Neural progenitor cell (in vitro differentiated cells): Measurements from ENCODE around the gene REPS1. TPM values are rescaled to one million over a fixed set of nuclear protein-coding genes. Genes with fewer than 3 reads are reported as not detected.
A peak's percentile ranks its signal among the peaks of the same experiment; 100 is the strongest.

ENCODE experiments used
- DNase-seq: peaks from one replicate; pipeline ENCODE4 v3.0.0-alpha.2; 2016; ENCODE audit warnings: low spot score
- H2AFZ ChIP-seq: fragments of 200-600 bp; sonication (generic); replicated peaks from 2 replicates; pipeline ENCODE4 v1.6.1; 2016; ENCODE audit warnings: antibody characterized with exemption
- H3F3A ChIP-seq: fragments of 200-600 bp; sonication (generic); 2 replicates; pipeline ENCODE4 v1.6.1; 2016; ENCODE audit warnings: antibody characterized with exemption, low read depth
- H3K27ac ChIP-seq: fragments of 200-600 bp; sonication (generic); 2 replicates; pipeline ENCODE4 v1.5.1; 2016; ENCODE audit warnings: mild to moderate bottlenecking
- H3K27me3 ChIP-seq: fragments of 200-600 bp; sonication (generic); 2 replicates; pipeline ENCODE4 v1.6.1; 2016; ENCODE audit warnings: mild to moderate bottlenecking, moderate library complexity
- H3K36me3 ChIP-seq: fragments of 200-600 bp; sonication (generic); 2 replicates; pipeline ENCODE4 v1.5.1; 2016
- H3K4me1 ChIP-seq: fragments of 200-600 bp; sonication (generic); 2 replicates; pipeline ENCODE4 v1.6.1; 2016; ENCODE audit warnings: mixed run types
- H3K4me2 ChIP-seq: fragments of 200-600 bp; sonication (generic); 2 replicates; pipeline ENCODE4 v1.6.1; 2016
- H3K4me3 ChIP-seq: fragments of 200-600 bp; sonication (generic); 2 replicates; pipeline ENCODE4 v1.5.1; 2016
- H3K79me2 ChIP-seq: fragments of 200-600 bp; sonication (generic); 2 replicates; pipeline ENCODE4 v1.6.1; 2016; ENCODE audit warnings: low read depth
- H3K9ac ChIP-seq: fragments of 200-600 bp; sonication (generic); 2 replicates; pipeline ENCODE4 v1.6.1; 2016
- H3K9me3 ChIP-seq: fragments of 200-600 bp; sonication (generic); 2 replicates; pipeline ENCODE4 v1.5.1; 2016; ENCODE audit warnings: low read depth
- H4K20me1 ChIP-seq: fragments of 200-600 bp; sonication (generic); 2 replicates; pipeline ENCODE4 v1.6.1; 2016; ENCODE audit warnings: low read depth
- H3K27ac Mint-ChIP-seq: 3 replicates; pipeline ENCODE4 v1.8.0; 2021; ENCODE audit warnings: mixed read lengths
- H3K27me3 Mint-ChIP-seq: 2 replicates; pipeline ENCODE4 v1.8.0; 2022; ENCODE audit warnings: low read depth, mild to moderate bottlenecking, inconsistent platforms, moderate library complexity, mixed read lengths; ENCODE audit not compliant: insufficient read depth
- H3K36me3 Mint-ChIP-seq: 3 replicates; pipeline ENCODE4 v1.8.0; 2021; ENCODE audit warnings: mixed read lengths
- H3K4me1 Mint-ChIP-seq: 3 replicates; pipeline ENCODE4 v1.8.0; 2021; ENCODE audit warnings: mixed read lengths
- H3K4me3 Mint-ChIP-seq: 3 replicates; pipeline ENCODE4 v1.8.0; 2021; ENCODE audit warnings: mild to moderate bottlenecking, moderate library complexity, mixed read lengths
- H3K9me3 Mint-ChIP-seq: 3 replicates; pipeline ENCODE4 v1.8.0; 2020; ENCODE audit warnings: mixed read lengths
- EZH2 ChIP-seq: fragments of 200-600 bp; sonication (generic); IDR thresholded peaks from 2 replicates; pipeline ENCODE4 v1.6.1; 2017; ENCODE audit warnings: antibody characterized with exemption, mild to moderate bottlenecking, moderate library complexity
- EZH2phosphoT487 ChIP-seq: fragments of 200-600 bp; sonication (generic); IDR thresholded peaks from 2 replicates; pipeline ENCODE4 v1.6.1; 2017; ENCODE audit warnings: antibody characterized with exemption
- total RNA-seq: library from RNA; depleted of rRNA; stranded (reverse); fragments of >200 nt; gene quantifications from 2 replicates; pipeline ENCODE4 v1.2.3, GENCODE V29; 2015; ENCODE audit warnings: low replicate concordance
- TF ChIP-seq, protein P1 (sequence below): fragments of 200-600 bp; sonication (generic); IDR thresholded peaks from 2 replicates; pipeline ENCODE4 v1.5.1; 2017; ENCODE audit warnings: antibody characterized with exemption, mild to moderate bottlenecking

The REPS1 gene
- total RNA-seq, 1 donor from 2014 or later: 97.5 TPM

DNA sequence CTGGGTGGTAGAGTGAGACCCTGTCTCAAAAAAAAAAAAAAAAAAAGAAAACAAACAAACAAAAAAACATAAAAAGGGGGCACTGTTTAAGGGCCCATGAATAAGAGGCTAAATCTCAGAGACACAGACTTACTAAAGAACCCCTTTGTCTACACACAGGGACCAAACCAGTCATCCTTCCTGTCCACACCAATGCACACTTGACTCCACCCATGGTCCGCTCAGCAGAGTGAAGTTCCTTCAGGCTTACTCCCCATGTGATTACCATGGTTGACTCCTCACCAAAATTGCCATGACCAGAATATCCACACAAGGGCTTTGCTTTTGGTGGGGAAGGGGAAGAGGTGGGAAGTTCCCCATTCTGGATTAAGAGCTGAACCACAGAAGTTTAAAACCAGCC lies 19.4 kb upstream of the REPS1 start:
- TF ChIP-seq EZH2phosphoT487: no peak
- H2AFZ ChIP-seq: no peak overlapping the region
- no peaks in the 10 kb centered on the region for H3K36me3 ChIP-seq
- Mint-ChIP-seq H3K4me1 (peaks cover 2% of the 10 kb centered on the region), H3K4me3 (no peak overlapping the region), H3K36me3 (no peaks in the 10 kb centered on the region), H3K27me3 (peaks cover 8% of the 10 kb centered on the region), H3K27ac (no peak overlapping the region), H3K9me3 (no peaks in the 10 kb centered on the region)
- no peak for DNase-seq
- H3K4me1 ChIP-seq: peaks cover 8% of the 10 kb centered on the region
- H4K20me1 ChIP-seq: no peaks in the 10 kb centered on the region
- H3K4me2 ChIP-seq: no peak overlapping the region
- H3K79me2 ChIP-seq: no peaks in the 10 kb centered on the region
- no peaks in the 10 kb centered on the region for H3K9me3 ChIP-seq
- H3K27ac ChIP-seq: no peak overlapping the region
- H3F3A ChIP-seq: peaks cover 19% of the 10 kb centered on the region
- H3K4me3 ChIP-seq: no peak overlapping the region
- H3K27me3 ChIP-seq: no peaks in the 10 kb centered on the region
- no peak overlapping the region for H3K9ac ChIP-seq

DNA sequence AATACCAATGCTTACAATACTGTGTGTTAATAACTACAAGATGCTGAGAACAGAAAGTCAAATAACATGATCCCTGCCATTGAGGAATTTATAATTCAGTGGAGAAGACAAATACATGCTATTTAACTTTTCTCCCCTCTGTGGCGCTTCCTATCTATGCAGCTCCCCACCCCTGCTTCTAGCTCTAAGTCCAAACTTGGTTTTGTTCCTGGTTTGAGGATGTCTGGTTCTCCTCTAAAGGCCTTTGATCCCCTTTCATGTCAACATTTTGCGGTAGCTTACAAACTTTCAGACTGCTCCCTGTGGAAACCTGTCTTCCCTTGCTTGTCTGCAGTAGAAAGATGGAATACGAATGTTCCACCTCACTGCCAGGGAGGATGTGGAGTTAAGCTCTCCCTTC lies 18.4 kb upstream of the REPS1 start:
- peaks cover 2% of the 10 kb centered on the region for H3K4me1 Mint-ChIP-seq
- no peaks in the 10 kb centered on the region for H4K20me1 ChIP-seq
- TF ChIP-seq EZH2 (no peak), EZH2phosphoT487 (no peak)
- TF ChIP-seq, protein P1, sequence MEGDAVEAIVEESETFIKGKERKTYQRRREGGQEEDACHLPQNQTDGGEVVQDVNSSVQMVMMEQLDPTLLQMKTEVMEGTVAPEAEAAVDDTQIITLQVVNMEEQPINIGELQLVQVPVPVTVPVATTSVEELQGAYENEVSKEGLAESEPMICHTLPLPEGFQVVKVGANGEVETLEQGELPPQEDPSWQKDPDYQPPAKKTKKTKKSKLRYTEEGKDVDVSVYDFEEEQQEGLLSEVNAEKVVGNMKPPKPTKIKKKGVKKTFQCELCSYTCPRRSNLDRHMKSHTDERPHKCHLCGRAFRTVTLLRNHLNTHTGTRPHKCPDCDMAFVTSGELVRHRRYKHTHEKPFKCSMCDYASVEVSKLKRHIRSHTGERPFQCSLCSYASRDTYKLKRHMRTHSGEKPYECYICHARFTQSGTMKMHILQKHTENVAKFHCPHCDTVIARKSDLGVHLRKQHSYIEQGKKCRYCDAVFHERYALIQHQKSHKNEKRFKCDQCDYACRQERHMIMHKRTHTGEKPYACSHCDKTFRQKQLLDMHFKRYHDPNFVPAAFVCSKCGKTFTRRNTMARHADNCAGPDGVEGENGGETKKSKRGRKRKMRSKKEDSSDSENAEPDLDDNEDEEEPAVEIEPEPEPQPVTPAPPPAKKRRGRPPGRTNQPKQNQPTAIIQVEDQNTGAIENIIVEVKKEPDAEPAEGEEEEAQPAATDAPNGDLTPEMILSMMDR: no peak
- no peaks in the 10 kb centered on the region for H3K9me3 ChIP-seq
- no peak overlapping the region for H3K4me3 ChIP-seq
- peak overlapping the region; percentile 27 for H2AFZ ChIP-seq
- no peaks in the 10 kb centered on the region for H3K79me2 ChIP-seq
- no peaks in the 10 kb centered on the region for H3K36me3 Mint-ChIP-seq
- H3K9ac ChIP-seq: no peak overlapping the region
- peaks cover 8% of the 10 kb centered on the region for H3K27me3 Mint-ChIP-seq
- H3K27ac ChIP-seq: no peak overlapping the region
- peaks cover 8% of the 10 kb centered on the region for H3K4me1 ChIP-seq
- H3K4me3 Mint-ChIP-seq: no peak overlapping the region
- H3F3A ChIP-seq: peaks cover 17% of the 10 kb centered on the region
- no peaks in the 10 kb centered on the region for H3K9me3 Mint-ChIP-seq
- H3K36me3 ChIP-seq: no peaks in the 10 kb centered on the region
- no peaks in the 10 kb centered on the region for H3K27me3 ChIP-seq
- H3K27ac Mint-ChIP-seq: no peak overlapping the region
- H3K4me2 ChIP-seq: no peak overlapping the region
- no peak for DNase-seq

DNA sequence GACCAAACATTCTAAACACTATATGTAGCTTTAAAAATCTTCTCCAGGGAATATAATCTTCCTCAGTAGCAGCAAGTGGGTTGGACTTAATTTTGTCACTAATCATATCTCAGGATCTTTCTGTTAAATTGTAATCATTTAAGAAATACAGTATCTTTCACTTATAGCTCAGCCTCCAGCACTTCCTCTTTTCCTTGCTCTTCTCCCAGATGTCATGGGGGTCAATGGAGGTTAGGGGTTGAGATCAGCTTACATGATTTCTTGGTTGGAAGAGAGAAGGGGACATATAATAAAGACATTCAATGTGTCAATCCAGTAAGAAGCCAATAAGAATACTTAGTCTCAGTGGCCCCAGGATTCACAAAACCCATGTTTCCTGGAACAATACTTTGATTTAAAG lies 15.7 kb upstream of the REPS1 start:
- peaks cover 8% of the 10 kb centered on the region for H3K27me3 Mint-ChIP-seq

More for the DNA sequence above, 15.7 kb upstream of the REPS1 start:
- TF ChIP-seq, protein P1: no peak
- no peak for TF ChIP-seq EZH2
- TF ChIP-seq EZH2phosphoT487: no peak
- no peaks in the 10 kb centered on the region for H3K9me3 ChIP-seq
- Mint-ChIP-seq H3K4me1 (no peaks in the 10 kb centered on the region), H3K9me3 (no peaks in the 10 kb centered on the region), H3K36me3 (no peaks in the 10 kb centered on the region), H3K4me3 (no peak overlapping the region), H3K27ac (no peak overlapping the region)
- H4K20me1 ChIP-seq: no peaks in the 10 kb centered on the region
- H3K27ac ChIP-seq: no peak overlapping the region
- no peaks in the 10 kb centered on the region for H3F3A ChIP-seq
- no peak overlapping the region for H3K4me3 ChIP-seq
- no peaks in the 10 kb centered on the region for H3K27me3 ChIP-seq
- no peaks in the 10 kb centered on the region for H3K4me1 ChIP-seq
- no peak for DNase-seq
- H3K36me3 ChIP-seq: no peaks in the 10 kb centered on the region
- no peaks in the 10 kb centered on the region for H3K79me2 ChIP-seq
- no peak overlapping the region for H3K4me2 ChIP-seq
- H3K9ac ChIP-seq: no peak overlapping the region
- H2AFZ ChIP-seq: no peak overlapping the region
